ENCODE results near the gene VPS33B.
A peak's percentile ranks its signal among the peaks of the same experiment; 100 is the strongest.
"Not testable (repeated sequence)": the region's sequence is repeated elsewhere in the genome, so short reads cannot be mapped to it uniquely, and the experiment has no call there.

Gene VPS33B

GRCh38 chr15:91022075-91022831, at the start of gene VPS33B:
VPS33B (minus strand) TSS chr15:91022594; CDS start chr15:91022249, 345 bp downstream.
- peak; percentile 87 for DNase-seq (ENCODE audit: low spot score)

DNA sequence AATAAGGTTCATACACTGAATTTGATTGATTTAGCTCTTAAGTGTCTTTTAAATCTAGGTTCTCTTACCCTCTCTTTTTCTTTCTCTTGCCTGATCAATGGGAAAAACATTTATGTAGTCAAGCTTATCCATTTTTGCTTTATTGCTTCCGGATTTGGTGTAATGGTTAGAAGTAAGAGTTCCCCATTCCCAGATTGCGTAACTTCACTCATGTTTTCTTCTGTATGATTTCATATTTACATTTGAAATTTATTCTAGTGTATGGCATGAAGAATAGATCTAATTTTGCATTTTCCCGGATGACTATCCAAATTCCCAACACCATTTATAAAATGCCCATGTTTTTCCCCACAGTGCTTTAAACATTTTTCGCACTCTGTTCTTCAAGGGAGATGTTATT, 49.8 kb upstream of the VPS33B start:
- no peak for DNase-seq (ENCODE audit: low spot score)

DNA sequence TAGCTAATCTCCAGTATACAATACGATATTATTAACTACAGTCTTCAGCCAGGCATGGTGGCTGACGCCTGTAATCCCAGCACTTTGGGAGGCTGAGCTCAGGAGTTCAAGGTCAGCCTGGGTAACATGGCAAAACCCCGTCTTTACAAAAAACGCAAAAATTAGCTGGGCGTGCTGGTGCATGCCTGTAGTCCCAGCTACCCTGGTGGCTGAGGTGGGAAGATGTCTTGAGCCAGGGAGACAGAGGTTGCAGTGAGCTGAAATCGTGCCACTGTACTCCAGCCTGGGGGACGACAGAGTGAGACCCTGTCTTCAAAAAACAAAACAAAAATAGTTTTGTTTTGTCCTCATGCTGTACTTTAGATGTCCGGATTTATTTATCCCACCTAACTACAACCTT, 48.5 kb upstream of the VPS33B start:
- DNase-seq (ENCODE audit: low spot score) = no peak

GRCh38 chr15:91068966-91069365, 46.6 kb upstream of the VPS33B start:
- DNase-seq (ENCODE audit: low spot score) = no peak

GRCh38 chr15:91068436-91068835, 46.0 kb upstream of the VPS33B start:
- DNase-seq (ENCODE audit: low spot score) = no peak

- no peak for DNase-seq (ENCODE audit: low spot score)
These were observed 44.6 kb upstream of the VPS33B start for GRCh38 chr15:91067036-91067435.

GRCh38 chr15:91065505-91065904, 43.1 kb upstream of the VPS33B start:
- DNase-seq (ENCODE audit: low spot score) = no peak

DNA sequence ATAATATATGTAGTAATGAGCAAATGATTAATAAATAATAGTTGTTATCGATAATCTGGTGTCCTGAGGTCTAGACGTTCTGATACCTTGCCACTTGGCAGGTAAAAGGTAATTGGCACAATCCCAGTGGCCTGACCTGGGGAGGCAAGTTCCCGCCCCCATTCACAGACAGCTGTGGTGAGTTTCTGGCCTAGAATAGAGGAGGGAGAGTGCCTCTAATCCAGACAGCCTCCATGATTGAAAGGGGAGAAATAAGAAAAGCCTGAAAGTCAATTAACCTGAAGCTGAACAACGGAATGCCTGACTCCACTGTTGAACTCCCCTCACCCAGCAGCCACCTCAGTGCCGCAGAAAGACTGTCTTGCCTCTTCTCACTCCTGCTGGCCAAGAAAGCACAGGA, 39.6 kb upstream of the VPS33B start:
- no peak for DNase-seq (ENCODE audit: low spot score)

- no peak for DNase-seq (ENCODE audit: low spot score)
These were observed 38.8 kb upstream of the VPS33B start for GRCh38 chr15:91061230-91061629.

DNA sequence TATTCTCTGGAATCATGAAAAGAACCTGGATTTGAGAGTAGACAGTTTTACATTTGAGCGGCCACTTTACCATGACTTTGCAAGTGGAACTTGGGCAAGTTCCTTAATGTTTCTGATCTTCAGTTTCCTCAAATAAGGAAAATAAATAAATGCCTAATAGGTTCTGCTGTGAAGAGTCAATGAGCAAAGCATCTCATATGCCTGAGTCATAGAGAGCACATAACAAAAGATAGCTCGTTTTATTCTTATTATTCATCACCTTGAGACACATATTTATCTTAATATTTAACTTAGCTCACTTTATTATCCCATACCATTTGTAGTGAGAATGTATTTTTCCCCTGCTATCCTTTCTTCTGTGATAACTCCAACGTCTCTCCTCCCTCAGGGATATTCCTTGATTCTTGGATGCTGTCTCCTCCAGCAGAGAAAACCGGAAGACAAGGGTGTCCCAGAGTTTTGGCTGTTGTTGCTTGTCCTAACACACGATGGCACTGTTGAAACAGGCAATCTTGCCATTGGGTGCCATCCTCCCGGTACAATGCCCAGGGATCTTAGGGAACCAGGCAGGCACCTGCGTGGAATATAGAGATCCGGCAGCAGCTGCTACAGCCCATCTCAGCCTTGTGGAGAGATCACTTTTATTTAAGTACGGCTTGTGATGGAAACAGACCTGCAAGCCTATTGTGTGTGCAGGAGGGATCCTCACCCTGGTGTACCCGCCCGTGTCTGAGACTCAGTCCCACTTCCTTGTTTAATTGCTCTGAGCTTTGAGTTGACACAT, 33.3 kb upstream of the VPS33B start:
- DNase-seq (ENCODE audit: low spot score) = no peak

DNA sequence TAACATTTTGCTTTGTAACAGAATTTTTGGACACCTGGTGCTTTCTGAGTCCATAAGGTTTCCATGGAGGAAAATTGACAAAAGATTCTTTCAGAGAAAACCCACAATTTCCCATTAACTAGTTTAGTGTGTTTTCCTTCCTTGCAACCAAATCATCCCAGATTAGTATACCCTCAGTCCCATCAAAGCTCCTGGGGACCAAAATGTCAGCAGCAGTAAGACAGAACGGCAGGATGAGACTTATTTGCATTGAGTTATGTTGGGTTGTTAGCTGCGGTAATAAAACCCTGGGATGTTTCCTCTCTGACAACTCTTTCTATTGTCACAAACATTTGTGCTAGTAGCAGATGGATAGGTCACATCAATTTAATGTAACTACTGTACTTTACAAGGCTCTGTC, 32.4 kb upstream of the VPS33B start:
- DNase-seq (ENCODE audit: low spot score) = no peak

- DNase-seq (ENCODE audit: low spot score) = no peak
These were observed 28.9 kb upstream of the VPS33B start for GRCh38 chr15:91051248-91051647.

- DNase-seq (ENCODE audit: low spot score) = no peak
These were observed 27.7 kb upstream of the VPS33B start for GRCh38 chr15:91050128-91050455.

GRCh38 chr15:91049378-91050127, 27.2 kb upstream of the VPS33B start:
- DNase-seq (ENCODE audit: low spot score) = no peak

- no peak for DNase-seq (ENCODE audit: low spot score)
These were observed 25.3 kb upstream of the VPS33B start for GRCh38 chr15:91047545-91048199.

DNA sequence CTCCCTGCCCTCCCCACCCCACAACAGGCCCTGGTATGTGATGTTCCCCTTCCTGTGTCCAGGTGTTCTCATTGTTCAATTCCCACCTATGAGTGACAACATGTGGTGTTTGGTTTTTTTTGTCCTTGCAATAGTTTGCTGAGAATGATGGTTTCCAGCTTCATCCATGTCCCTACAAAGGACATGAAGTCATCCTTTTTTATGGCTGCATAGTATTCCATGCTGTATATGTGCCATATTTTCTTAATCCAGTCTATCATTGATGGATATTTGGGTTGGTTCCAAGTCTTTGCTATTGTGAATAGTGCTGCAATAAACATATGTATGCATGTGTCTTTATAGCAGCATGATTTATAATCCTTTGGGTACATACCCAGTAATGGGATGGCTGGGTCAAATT, 23.7 kb upstream of the VPS33B start:
- not testable (repeated sequence) for DNase-seq (ENCODE audit: low spot score)

DNA sequence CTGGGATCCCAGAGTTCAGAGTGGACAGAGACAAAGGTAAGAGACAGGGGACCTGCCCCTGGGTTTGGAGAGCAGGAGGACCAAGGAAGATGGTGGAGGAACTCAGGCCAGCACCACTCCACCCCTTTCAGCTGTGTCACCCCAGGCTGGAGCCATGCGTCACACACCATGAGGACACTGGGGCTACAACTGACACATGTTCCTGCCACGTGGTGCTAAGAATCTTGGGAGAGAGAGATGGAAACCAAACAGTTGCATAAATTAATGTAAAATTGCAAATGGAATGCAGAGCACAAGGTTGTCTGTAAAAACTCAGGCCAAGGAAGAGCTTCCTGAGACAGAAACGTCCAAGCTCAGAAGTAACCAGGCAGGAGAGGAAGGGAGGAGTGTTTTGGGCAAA, 22.7 kb upstream of the VPS33B start:
- no peak for DNase-seq (ENCODE audit: low spot score)

GRCh38 chr15:91043202-91043874, 20.9 kb upstream of the VPS33B start:
- DNase-seq (ENCODE audit: low spot score) = no peak

GRCh38 chr15:91040856-91041255, 18.5 kb upstream of the VPS33B start:
- no peak for DNase-seq (ENCODE audit: low spot score)

DNA sequence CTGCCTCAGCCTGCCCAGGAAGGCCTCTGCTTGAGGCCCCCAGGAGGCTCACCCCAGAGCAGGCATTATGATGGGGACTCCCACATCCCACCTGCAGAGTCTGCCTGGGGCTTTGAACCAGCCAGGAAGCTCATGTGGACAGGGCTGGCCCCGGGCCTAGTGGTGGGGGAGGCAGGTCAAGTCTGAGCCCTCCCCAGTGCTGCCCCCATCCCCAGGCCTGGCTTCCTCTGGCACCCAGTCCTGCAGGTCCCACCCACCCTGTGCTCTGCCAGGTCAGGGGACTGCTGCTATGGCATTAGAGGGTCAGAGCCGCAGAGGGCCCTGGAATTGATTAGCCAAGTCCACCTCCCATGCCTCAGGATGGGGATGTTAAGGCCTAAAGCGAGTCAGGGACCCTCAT, 17.6 kb upstream of the VPS33B start:
- no peak for DNase-seq (ENCODE audit: low spot score)

DNA sequence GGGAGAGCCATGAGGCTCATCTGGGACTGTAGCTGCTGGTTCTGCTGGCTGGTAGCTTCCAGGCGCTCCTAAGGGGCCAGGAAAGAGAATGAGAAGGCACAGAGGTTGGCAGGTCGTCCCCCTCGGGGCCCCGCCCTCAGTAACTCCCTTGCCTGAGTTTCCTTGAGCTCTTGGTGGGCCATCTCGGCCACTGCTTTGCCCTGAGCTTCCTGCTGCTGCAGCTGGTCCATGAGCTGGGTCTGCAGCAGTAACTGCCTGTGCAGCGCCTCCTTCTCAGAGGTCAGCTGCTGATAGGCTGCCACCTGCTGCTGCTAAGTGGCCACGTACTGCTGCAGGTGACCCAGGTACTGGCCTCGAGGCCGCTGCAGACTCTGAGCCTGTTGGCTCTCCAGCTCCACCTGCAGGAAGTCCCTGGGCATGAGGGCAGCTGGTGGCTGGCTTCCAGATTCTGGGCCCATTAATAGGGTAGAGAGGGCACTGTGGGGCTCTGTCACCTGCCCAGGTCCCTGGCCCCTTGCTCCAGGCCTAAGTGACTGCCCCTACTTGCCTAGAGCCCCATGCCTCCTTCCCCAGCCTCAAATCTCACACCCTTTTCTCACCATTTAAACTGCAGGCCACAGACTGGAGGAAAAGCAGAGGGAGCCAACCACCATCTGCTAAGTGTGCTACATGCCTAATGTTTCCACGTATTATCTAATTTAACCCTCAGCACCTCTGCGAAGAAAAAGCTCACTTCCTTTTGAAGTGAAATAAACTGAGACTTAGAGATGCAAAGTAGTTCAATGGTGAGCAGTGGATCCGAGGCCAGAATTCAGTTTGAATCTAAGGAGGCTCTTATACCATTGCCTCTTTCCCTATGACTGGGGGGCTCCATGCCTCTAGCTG, 10.8 kb upstream of the VPS33B start:
- no peak for DNase-seq (ENCODE audit: low spot score)

Measured in left forelimb (tissue), 1 donor.